ENCODE measurements around the gene NUDT6. TPM values are rescaled to one million over a fixed set of nuclear protein-coding genes. Genes with fewer than 3 reads are reported as not detected.
"Not testable (repeated sequence)": the region's sequence is repeated elsewhere in the genome, so short reads cannot be mapped to it uniquely, and the experiment has no call there.

The NUDT6 gene
- total RNA-seq, 2 experiments from 2014 or later: 5.1 to 6.2 TPM

GRCh38 chr4:122865425-122865824 lies 57.0 kb downstream of the NUDT6 start:
- ChIA-PET CTCF (no interaction called here), POLR2A (no interaction called here)
- Mint-ChIP-seq H3K36me3 (no peaks in the 10 kb centered on the region), H3K4me1 (ENCODE audit: low read depth) (no peaks in the 10 kb centered on the region), H3K9me3 (peaks cover 3% of the 10 kb centered on the region), H3K27me3 (peaks cover 4% of the 10 kb centered on the region), H3K27ac (no peak overlapping the region), H3K4me3 (no peak overlapping the region)
- DNase-seq: no peak
- intact Hi-C loops (cut with micrococcal nuclease): no loop called here

- ChIA-PET POLR2A (no interaction called here), CTCF (no interaction called here)
- peaks cover 4% of the 10 kb centered on the region for H3K27me3 Mint-ChIP-seq
- H3K9me3 Mint-ChIP-seq: peaks cover 3% of the 10 kb centered on the region
- no peak overlapping the region for H3K27ac Mint-ChIP-seq
- no peaks in the 10 kb centered on the region for H3K4me1 Mint-ChIP-seq (ENCODE audit: low read depth)
- no peaks in the 10 kb centered on the region for H3K36me3 Mint-ChIP-seq
- intact Hi-C loops (cut with micrococcal nuclease): no loop called here
- DNase-seq: no peak
- H3K4me3 Mint-ChIP-seq: no peak overlapping the region
Observed at GRCh38 chr4:122863639-122864038, 58.8 kb downstream of the NUDT6 start.

- ChIA-PET CTCF (no interaction called here), POLR2A (no interaction called here)
- Mint-ChIP-seq H3K36me3 (no peaks in the 10 kb centered on the region), H3K27me3 (peaks cover 4% of the 10 kb centered on the region), H3K9me3 (no peaks in the 10 kb centered on the region), H3K4me3 (no peak overlapping the region), H3K4me1 (ENCODE audit: low read depth) (no peaks in the 10 kb centered on the region), H3K27ac (no peak overlapping the region)
- no peak for DNase-seq
- intact Hi-C loops (cut with micrococcal nuclease): no loop called here
Observed at GRCh38 chr4:122861172-122861943, 61.0 kb downstream of the NUDT6 start.

GRCh38 chr4:122858705-122859104 lies 63.7 kb downstream of the NUDT6 start:
- CTCF ChIA-PET: no interaction called here

GRCh38 chr4:122857160-122857559 lies 65.2 kb downstream of the NUDT6 start:
- Mint-ChIP-seq H3K9me3 (no peaks in the 10 kb centered on the region), H3K4me3 (no peak overlapping the region), H3K4me1 (ENCODE audit: low read depth) (no peaks in the 10 kb centered on the region), H3K36me3 (no peaks in the 10 kb centered on the region), H3K27me3 (peaks cover 4% of the 10 kb centered on the region), H3K27ac (no peak overlapping the region)
- ChIA-PET CTCF (no interaction called here), POLR2A (no interaction called here)
- DNase-seq: no peak
- intact Hi-C loops (cut with micrococcal nuclease): no loop called here

More at GRCh38 chr4:122858705-122859104, 63.7 kb downstream of the NUDT6 start:
- no peaks in the 10 kb centered on the region for H3K36me3 Mint-ChIP-seq
- H3K9me3 Mint-ChIP-seq: no peaks in the 10 kb centered on the region
- DNase-seq: no peak
- POLR2A ChIA-PET: no interaction called here
- H3K4me3 Mint-ChIP-seq: no peak overlapping the region
- no peak overlapping the region for H3K27ac Mint-ChIP-seq
- H3K4me1 Mint-ChIP-seq (ENCODE audit: low read depth): no peaks in the 10 kb centered on the region
- intact Hi-C loops (cut with micrococcal nuclease): no loop called here
- H3K27me3 Mint-ChIP-seq: peaks cover 4% of the 10 kb centered on the region

- Mint-ChIP-seq H3K9me3 (no peaks in the 10 kb centered on the region), H3K4me1 (ENCODE audit: low read depth) (no peaks in the 10 kb centered on the region), H3K27ac (no peak overlapping the region), H3K4me3 (no peak overlapping the region), H3K36me3 (no peaks in the 10 kb centered on the region), H3K27me3 (no peaks in the 10 kb centered on the region)
- intact Hi-C loops (cut with micrococcal nuclease): no loop called here
- POLR2A ChIA-PET: no interaction called here
- no peak for DNase-seq
- CTCF ChIA-PET: interaction anchor here (1.0 kb wide), 1 partner anchor 97 kb away, joined by 3 read pairs; no protein-coding TSS in a partner anchor
Observed at GRCh38 chr4:122855353-122855890, 67.0 kb downstream of the NUDT6 start.

GRCh38 chr4:122854447-122855352 lies 67.7 kb downstream of the NUDT6 start:
- POLR2A ChIA-PET: no interaction called here
- H3K9me3 Mint-ChIP-seq: no peaks in the 10 kb centered on the region
- no peaks in the 10 kb centered on the region for H3K36me3 Mint-ChIP-seq
- intact Hi-C loops (cut with micrococcal nuclease): no loop called here
- H3K27ac Mint-ChIP-seq: no peak overlapping the region
- no peak for DNase-seq
- no peak overlapping the region for H3K4me3 Mint-ChIP-seq
- CTCF ChIA-PET: interaction anchor here (1.0 kb wide), 1 partner anchor 97 kb away, joined by 3 read pairs; no protein-coding TSS in a partner anchor
- no peaks in the 10 kb centered on the region for H3K4me1 Mint-ChIP-seq (ENCODE audit: low read depth)
- H3K27me3 Mint-ChIP-seq: no peaks in the 10 kb centered on the region

GRCh38 chr4:122851568-122851967 lies 70.8 kb downstream of the NUDT6 start:
- Mint-ChIP-seq H3K9me3 (no peaks in the 10 kb centered on the region), H3K4me3 (no peak overlapping the region), H3K4me1 (ENCODE audit: low read depth) (no peaks in the 10 kb centered on the region), H3K27ac (no peak overlapping the region), H3K27me3 (peaks cover 4% of the 10 kb centered on the region), H3K36me3 (no peaks in the 10 kb centered on the region)
- ChIA-PET POLR2A (no interaction called here), CTCF (interaction anchor here (1.4 kb wide), 2 partner anchors 24 to 249 kb away, joined by 3 read pairs; no protein-coding TSS in a partner anchor)
- no peak for DNase-seq
- intact Hi-C loops (cut with micrococcal nuclease): no loop called here

- H3K4me1 Mint-ChIP-seq (ENCODE audit: low read depth); POLR2A ChIA-PET; H3K9me3 Mint-ChIP-seq; H3K4me3 Mint-ChIP-seq; H3K36me3 Mint-ChIP-seq; CTCF ChIA-PET; H3K27ac Mint-ChIP-seq; H3K27me3 Mint-ChIP-seq; DNase-seq; intact Hi-C loops (cut with micrococcal nuclease): not testable (repeated sequence)
Observed at GRCh38 chr4:122849789-122850188, 72.6 kb downstream of the NUDT6 start.

GRCh38 chr4:122847931-122848330 lies 74.5 kb downstream of the NUDT6 start:
- Mint-ChIP-seq H3K4me1 (ENCODE audit: low read depth) (peaks cover 6% of the 10 kb centered on the region), H3K36me3 (no peaks in the 10 kb centered on the region), H3K27me3 (peaks cover 5% of the 10 kb centered on the region), H3K4me3 (no peak overlapping the region), H3K9me3 (no peaks in the 10 kb centered on the region), H3K27ac (no peak overlapping the region)
- ChIA-PET POLR2A (interaction anchor here (1.0 kb wide), 1 partner anchor 113 kb away, joined by 3 read pairs; no protein-coding TSS in a partner anchor), CTCF (no interaction called here)
- intact Hi-C loops (cut with micrococcal nuclease): no loop called here
- no peak for DNase-seq

- Mint-ChIP-seq H3K27me3 (peaks cover 5% of the 10 kb centered on the region), H3K27ac (no peak overlapping the region), H3K4me3 (no peak overlapping the region), H3K36me3 (no peaks in the 10 kb centered on the region), H3K9me3 (no peaks in the 10 kb centered on the region), H3K4me1 (ENCODE audit: low read depth) (peaks cover 6% of the 10 kb centered on the region)
- DNase-seq: no peak
- ChIA-PET POLR2A (interaction anchor here (0.6 kb wide), 1 partner anchor 179 kb away, joined by 3 read pairs; no protein-coding TSS in a partner anchor), CTCF (no interaction called here)
- intact Hi-C loops (cut with micrococcal nuclease): no loop called here
Observed at GRCh38 chr4:122845760-122846159, 76.6 kb downstream of the NUDT6 start.

GRCh38 chr4:122845066-122845465 lies 77.3 kb downstream of the NUDT6 start:
- DNase-seq: no peak
- H3K4me1 Mint-ChIP-seq (ENCODE audit: low read depth): peaks cover 6% of the 10 kb centered on the region
- H3K27ac Mint-ChIP-seq: no peak overlapping the region
- no peaks in the 10 kb centered on the region for H3K36me3 Mint-ChIP-seq
- CTCF ChIA-PET: no interaction called here
- no peak overlapping the region for H3K4me3 Mint-ChIP-seq
- no peaks in the 10 kb centered on the region for H3K9me3 Mint-ChIP-seq
- intact Hi-C loops (cut with micrococcal nuclease): no loop called here
- POLR2A ChIA-PET: no interaction called here
- H3K27me3 Mint-ChIP-seq: peaks cover 5% of the 10 kb centered on the region

Data from activated CD4-positive, alpha-beta memory T cell treated with anti-CD3 and anti-CD28 coated beads for 36 hours (primary cell).